ENCODE data around the gene IL4R. TPM values are rescaled to one million over a fixed set of nuclear protein-coding genes. Genes with fewer than 3 reads are reported as not detected.

The IL4R gene
- total RNA-seq, 1 donor from 2014 or later = 143 TPM

DNA sequence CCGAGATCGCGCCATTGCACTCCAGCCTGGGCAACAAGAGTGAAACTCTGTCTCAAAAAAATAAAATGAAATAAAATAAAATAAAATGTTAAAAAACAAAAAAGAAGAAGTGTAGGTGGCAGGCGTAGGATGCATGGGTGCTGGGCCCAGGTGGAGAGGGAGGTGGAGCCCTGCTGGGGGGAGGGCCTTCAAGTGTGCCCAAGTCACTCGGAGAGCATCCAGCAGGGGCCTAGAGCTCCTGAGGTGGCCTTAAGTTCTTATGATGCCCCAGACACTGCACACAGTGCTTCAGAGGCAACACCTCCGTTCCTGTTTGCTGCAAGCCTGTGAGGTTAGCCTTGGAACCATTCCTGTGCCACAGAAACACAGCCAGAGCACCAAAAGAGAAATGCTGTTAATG is 23.2 kb downstream of the IL4R start:
- ATAC-seq (peak; percentile 27 to 45), DNase-seq (peak; percentile 29)
- H3K4me1 ChIP-seq = peaks cover 67% of the 10 kb centered on the region
- intact Hi-C loops (cut with DNase I) = no loop called here
- TF ChIP-seq CTCF (IDR thresholded peaks at IDR 0.05) = no peak
- H3K27me3 ChIP-seq (ENCODE audit: low read depth) = no peaks in the 10 kb centered on the region
- no peak overlapping the region for H3K27ac ChIP-seq
- no peak overlapping the region for H3K4me3 ChIP-seq
- H3K36me3 ChIP-seq = peaks cover 87% of the 10 kb centered on the region
- no peaks in the 10 kb centered on the region for H3K9me3 ChIP-seq

GRCh38 chr16:27339180-27339579 is 25.4 kb downstream of the IL4R start:
- no peak for ATAC-seq
- Histone ChIP-seq H3K4me1 (peaks cover 45% of the 10 kb centered on the region), H3K27me3 (ENCODE audit: low read depth) (no peaks in the 10 kb centered on the region), H3K36me3 (peaks cover 87% of the 10 kb centered on the region), H3K9me3 (no peaks in the 10 kb centered on the region), H3K27ac (no peak overlapping the region), H3K4me3 (no peak overlapping the region)
- intact Hi-C loops (cut with DNase I) = no loop called here
- DNase-seq = no peak
- no peak for TF ChIP-seq CTCF (IDR thresholded peaks at IDR 0.05)

- H3K4me3 ChIP-seq = no peak overlapping the region
- no peak for TF ChIP-seq CTCF (IDR thresholded peaks at IDR 0.05)
- H3K27me3 ChIP-seq (ENCODE audit: low read depth) = no peaks in the 10 kb centered on the region
- ATAC-seq (no peak), DNase-seq (no peak)
- no peaks in the 10 kb centered on the region for H3K9me3 ChIP-seq
- H3K27ac ChIP-seq = no peak overlapping the region
- H3K4me1 ChIP-seq = peaks cover 31% of the 10 kb centered on the region
- intact Hi-C loops (cut with DNase I) = no loop called here
- peaks cover 87% of the 10 kb centered on the region for H3K36me3 ChIP-seq
Observed at GRCh38 chr16:27340654-27341053, 26.9 kb downstream of the IL4R start.

DNA sequence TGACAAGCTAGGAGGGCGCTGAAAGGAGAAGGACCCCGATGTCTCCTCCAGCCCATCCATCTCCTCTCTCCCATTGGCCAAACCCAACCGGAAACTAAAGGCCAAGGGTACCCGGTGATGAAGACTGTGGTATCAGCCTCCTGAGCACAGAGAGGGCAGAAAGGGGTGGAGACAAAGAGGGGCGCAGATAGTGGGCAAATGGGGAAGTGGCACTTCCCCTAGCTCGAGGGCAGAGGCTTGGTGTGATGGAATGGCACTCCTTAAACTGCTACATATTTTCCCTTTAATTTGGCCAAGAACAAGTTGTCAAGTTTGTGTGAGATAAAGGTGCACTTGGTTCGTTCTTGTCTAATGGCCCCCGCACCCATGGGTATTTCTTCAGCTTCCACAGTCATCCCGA is 27.8 kb downstream of the IL4R start:
- TF ChIP-seq CTCF (IDR thresholded peaks at IDR 0.05) = no peak
- H3K27ac ChIP-seq = no peak overlapping the region
- no peak overlapping the region for H3K4me3 ChIP-seq
- no peaks in the 10 kb centered on the region for H3K27me3 ChIP-seq (ENCODE audit: low read depth)
- peaks cover 31% of the 10 kb centered on the region for H3K4me1 ChIP-seq
- DNase-seq (no peak), ATAC-seq (peak in 1 of 2 donors; percentile 8)
- intact Hi-C loops (cut with DNase I) = no loop called here
- H3K36me3 ChIP-seq = peaks cover 93% of the 10 kb centered on the region
- H3K9me3 ChIP-seq = no peaks in the 10 kb centered on the region

DNA sequence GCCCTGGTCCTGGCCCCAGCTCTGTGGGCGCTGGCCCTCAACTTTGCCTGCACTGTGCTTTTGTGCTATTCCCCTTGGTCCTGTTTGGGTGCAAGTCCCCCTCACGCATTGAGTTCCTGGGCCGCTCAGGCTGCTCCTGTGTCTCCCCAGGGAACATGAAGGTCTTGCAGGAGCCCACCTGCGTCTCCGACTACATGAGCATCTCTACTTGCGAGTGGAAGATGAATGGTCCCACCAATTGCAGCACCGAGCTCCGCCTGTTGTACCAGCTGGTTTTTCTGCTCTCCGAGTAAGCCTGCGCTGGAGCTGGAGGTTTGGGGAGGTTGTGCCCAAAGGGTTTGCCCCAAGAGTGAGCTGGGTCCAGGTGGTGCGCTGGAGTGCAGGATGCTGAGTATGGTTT is 28.2 kb downstream of the IL4R start:
- H3K4me3 ChIP-seq = no peak overlapping the region
- TF ChIP-seq CTCF (IDR thresholded peaks at IDR 0.05) = no peak
- H3K4me1 ChIP-seq = peaks cover 29% of the 10 kb centered on the region
- ATAC-seq = no peak
- peak; percentile 12 for DNase-seq
- no peaks in the 10 kb centered on the region for H3K9me3 ChIP-seq
- H3K36me3 ChIP-seq = peaks cover 96% of the 10 kb centered on the region
- H3K27ac ChIP-seq = no peak overlapping the region
- H3K27me3 ChIP-seq (ENCODE audit: low read depth) = no peaks in the 10 kb centered on the region
- intact Hi-C loops (cut with DNase I) = no loop called here

GRCh38 chr16:27344721-27345120 is 30.9 kb downstream of the IL4R start:
- Histone ChIP-seq H3K36me3 (peaks cover 100% of the 10 kb centered on the region), H3K27me3 (ENCODE audit: low read depth) (no peaks in the 10 kb centered on the region), H3K4me1 (peaks cover 33% of the 10 kb centered on the region), H3K4me3 (no peak overlapping the region), H3K9me3 (no peaks in the 10 kb centered on the region), H3K27ac (no peak overlapping the region)
- peak; percentile 34 for DNase-seq
- intact Hi-C loops (cut with DNase I) = no loop called here
- no peak for ATAC-seq
- no peak for TF ChIP-seq CTCF (IDR thresholded peaks at IDR 0.05)

Data from lower lobe of right lung (tissue), 2 donors.